Stimulated activated CD8-positive, alpha-beta memory T cell treated with anti-CD3 and anti-CD28 coated beads, Interleukin-12 subunit alpha, Interleukin-12 subunit beta, amount 100 ng/mL, for 4 hours (primary cell): ENCODE results near the gene BEST2.

Experiments used
- DNase-seq: peaks from one replicate; pipeline ENCODE4 v3.0.0-alpha.2; 2020; ENCODE audit warnings: low read depth

BEST2 gene

DNA sequence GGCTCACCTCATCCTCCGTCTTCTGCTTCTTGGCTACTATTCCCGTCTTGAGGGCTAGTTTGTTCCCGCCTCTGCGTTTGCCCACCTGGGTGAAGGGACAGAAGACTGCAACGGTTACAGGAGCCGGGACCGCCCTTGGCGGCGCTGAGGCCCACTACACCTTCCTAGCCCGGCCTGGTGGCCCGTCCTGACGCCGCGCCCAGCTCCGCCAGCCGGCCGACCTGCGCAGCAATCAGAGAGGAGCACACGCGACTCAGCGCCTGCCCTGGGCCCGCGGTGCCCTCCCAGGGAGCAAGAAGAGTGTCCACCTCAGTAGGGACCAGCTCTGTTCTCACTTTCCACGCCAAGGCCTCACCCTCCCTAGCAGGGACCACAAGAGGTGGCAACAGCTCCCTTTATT, 20.3 kb upstream of the BEST2 start:
- DNase-seq: no peak

DNA sequence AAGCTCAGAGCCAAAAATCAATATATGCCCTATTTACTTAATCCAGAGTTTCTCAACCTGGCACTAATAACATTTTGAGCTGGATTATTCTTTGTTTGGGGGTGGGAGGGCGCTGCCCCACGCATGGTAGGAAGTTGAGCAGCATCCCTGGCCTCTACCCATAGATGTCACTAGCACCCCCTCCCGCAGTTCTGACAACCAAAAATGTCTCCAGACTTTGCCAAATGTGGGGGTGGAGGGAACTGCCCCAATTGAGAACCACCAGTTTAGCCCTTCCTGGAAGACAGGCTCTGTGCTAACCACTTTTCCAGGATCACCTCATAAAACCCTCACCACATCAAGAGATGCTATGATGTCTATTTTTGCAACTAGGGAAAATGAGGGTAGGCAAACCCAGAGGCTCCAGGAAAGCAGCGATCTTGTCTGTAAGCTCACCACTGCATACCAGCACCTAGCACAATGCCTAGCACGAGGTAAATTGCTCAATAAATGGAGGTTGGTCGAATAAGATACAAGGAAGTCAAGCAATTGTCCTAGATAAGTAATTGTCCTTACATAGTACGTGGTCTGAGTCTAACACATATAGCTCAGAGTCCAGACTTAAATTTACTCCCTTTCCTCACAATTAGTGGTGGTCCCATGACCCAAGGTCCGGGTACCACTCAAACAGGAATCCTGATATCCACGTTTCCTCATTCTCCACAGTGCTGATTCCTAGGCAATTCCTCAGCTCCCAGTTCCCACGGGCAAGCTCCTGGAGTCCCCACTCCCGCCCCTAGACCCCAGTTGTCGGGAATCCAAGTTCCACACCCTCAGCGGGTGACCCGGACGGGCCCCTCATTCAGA, 18.0 kb upstream of the BEST2 start:
- no peak for DNase-seq

- peak; percentile 59 for DNase-seq
Measured at GRCh38 chr19:12736995-12737834, 14.4 kb upstream of the BEST2 start, which contains the start of gene GET3. Gene GET3 (plus strand): TSS chr19:12737497. CDS start chr19:12737506, 9 bp downstream.

GRCh38 chr19:12737835-12738351, 13.7 kb upstream of the BEST2 start:
- DNase-seq: no peak

GRCh38 chr19:12745166-12745897, 6.3 kb upstream of the BEST2 start:
- DNase-seq: no peak

GRCh38 chr19:12748489-12748888, 3.1 kb upstream of the BEST2 start:
- no peak for DNase-seq

DNA sequence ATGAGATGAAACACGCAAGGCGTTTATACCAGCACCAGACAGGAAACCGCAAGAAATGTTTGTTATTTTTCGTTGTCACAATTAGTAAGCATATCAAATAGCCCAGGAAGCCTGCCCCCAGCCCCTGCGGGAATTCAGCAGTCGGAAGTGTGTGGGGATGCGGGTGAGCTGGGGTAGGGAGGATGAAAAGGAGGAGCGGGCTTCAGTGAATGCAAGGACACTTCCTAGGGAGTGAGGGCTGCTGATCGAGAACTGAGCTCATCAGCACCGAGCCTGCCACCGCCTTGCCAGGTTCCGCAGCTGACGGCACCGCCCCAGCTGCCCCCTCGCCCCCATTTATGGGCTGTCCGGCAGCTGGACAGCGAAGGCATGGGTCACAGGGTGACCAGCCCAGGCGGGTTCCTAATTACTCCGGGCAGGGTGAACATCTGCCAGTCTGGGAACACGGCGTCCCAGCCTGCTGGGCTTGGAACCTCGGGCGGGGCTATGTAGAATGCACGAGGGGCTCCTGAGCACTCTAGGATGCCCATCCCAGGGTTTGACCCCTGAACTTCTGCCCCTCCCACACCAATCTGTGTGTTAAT, 1.6 kb upstream of the BEST2 start:
- no peak for DNase-seq

GRCh38 chr19:12750851-12751250, 740 bp upstream of the BEST2 start:
- DNase-seq: no peak

DNA sequence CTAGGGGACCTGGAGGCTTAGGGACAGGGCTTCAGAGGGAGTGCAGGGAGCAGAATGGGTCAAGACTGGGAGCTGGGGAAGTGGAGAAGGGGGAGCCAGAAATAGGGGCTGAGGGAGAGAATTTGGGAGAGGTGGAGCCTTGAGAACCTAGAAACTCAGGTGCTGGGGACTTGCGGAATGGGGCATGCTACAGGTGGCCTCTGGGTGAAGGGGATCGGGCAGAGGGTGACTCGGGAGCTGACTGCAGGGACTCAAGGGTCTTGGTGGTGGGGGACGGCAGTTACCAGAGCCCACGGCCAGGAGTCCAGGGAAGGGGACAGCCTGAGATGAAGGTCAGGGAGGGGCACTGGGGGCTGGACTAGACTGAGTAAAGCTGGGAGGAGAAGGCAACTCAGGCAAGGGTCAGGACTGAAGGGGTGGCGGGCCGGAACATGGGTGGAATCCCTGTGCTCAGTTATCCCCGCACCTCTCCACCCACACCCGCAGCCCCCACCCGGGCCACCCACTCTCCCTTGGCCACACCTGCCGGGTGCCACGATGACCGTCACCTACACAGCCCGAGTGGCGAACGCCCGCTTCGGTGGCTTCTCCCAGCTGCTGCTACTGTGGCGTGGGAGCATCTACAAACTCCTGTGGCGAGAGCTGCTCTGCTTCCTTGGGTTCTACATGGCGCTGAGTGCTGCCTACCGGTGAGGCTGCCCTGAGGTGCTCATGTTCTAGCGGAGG, 628 bp downstream of the BEST2 start:
- no peak for DNase-seq

DNA sequence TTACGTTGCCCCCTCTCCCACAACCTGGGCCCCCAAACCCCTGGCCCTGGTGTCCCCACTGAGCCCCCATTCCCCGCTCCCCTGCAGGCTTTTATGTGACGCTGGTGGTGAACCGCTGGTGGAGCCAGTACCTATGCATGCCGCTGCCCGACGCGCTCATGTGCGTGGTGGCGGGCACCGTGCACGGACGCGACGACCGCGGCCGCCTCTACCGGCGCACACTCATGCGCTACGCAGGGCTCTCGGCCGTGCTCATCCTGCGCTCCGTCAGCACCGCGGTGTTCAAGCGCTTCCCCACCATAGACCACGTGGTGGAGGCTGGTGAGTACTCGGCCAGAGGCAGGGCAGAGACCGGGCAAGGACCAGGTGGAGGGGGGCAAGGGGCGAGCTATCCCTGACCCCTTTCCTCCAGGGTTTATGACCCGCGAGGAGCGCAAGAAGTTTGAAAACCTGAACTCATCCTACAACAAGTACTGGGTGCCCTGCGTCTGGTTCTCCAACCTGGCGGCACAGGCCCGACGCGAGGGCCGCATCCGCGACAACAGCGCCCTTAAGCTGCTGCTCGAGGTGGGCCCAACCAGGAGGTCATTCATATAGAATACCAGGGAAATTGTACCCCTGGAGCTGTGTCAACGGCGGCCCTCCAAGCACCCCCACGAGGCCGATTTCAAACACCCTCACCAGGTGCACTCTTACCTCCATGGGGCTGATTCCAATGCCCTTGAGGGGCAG, 3.0 kb downstream of the BEST2 start:
- DNase-seq: no peak

DNA sequence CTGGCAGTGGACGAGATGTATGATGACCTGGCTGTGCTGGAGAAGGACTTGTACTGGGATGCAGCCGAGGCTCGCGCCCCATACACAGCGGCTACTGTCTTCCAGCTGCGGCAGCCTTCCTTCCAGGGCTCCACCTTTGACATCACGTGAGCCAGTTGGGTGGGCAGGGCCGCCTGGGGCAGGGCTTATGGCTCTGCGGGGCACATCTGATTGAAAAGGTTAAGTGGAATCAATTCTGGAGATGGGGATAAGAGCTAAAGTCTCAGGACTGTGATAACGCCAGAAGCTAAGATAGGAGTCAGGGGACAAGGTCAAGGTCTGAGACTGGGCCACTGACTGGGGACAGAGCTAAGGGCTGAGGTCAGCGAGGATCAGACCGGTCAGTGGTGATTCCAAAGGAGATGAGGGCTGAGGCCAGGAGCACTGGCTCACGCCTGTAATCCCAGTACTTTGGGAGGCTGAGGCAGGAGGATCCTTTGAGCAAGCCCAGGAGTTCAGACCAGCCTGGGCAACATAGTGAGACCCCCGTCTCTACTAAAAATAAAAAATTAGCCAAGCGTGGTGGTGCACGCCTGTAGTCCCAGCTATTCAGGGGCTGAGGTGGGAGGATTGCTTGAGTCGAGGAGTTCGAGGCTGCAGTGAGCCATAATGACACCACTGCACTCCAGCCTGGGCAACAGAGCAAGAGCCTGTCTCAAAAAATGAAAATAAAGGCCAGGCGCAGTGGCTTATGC, 4.7 kb downstream of the BEST2 start:
- DNase-seq: no peak

- peak; percentile 30 for DNase-seq
Measured at GRCh38 chr19:12757544-12758274, 6.1 kb downstream of the BEST2 start.

DNA sequence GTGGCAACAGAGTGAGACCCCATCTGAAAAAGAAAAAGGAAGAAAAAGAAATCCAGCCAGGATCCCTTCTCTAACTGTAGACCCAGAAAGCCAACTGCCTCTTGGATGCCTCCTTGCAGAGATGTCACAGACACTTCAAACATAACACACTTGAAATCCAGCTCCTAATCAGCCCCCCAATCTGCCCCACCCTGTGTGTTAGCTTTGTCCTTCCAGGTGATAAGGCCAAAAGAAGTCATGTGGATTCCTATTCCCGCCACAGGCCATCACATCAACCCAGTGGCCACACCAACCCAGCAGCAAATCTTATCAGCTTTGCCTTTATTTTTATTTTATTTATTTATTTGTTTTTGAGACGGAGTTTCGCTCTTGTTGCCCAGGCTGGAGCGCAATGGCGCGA, 8.1 kb downstream of the BEST2 start:
- DNase-seq: no peak

DNA sequence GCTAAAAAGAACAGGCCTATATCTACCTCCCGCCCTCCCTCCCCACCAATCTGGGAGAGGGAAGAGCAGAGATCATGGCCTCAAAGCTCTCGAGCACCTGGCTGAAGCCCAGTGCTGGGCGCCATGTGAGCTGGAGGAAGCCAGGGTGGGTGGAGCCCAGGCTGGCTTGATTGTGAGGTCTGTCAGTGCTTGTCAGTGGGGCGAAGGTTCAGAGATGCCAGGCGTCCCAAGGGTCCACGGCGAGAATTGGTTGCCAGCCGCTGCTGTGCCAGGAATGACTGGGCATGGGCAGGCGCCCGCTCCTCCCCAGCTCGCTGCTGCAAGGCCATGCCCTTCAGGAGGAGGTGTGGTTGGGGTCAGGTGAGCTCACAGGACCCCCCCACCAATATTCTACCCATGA, 11.5 kb downstream of the BEST2 start:
- DNase-seq: no peak

DNA sequence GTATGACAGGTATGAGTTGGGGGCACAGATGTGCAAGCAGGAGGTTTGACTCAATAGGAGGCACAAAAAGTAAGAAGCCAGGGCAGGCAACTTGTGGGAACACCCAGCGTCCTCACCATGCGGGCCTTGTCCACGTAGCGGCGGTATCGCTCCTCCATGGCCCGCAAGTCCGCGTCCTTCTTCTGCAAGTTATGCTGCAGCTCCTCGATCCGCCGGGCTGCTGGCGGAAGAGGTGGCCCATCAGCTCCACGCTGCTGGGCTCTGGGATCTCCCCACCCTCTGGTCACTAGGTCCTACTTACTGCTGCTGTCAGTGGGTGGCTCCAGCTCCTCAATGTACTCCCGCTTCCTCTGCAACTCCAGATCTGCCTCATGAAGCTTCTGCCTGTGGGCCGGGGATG, 13.1 kb downstream of the BEST2 start:
- no peak for DNase-seq

- DNase-seq: peak; percentile 66
Measured at GRCh38 chr19:12766051-12766521, 14.5 kb downstream of the BEST2 start.

DNA sequence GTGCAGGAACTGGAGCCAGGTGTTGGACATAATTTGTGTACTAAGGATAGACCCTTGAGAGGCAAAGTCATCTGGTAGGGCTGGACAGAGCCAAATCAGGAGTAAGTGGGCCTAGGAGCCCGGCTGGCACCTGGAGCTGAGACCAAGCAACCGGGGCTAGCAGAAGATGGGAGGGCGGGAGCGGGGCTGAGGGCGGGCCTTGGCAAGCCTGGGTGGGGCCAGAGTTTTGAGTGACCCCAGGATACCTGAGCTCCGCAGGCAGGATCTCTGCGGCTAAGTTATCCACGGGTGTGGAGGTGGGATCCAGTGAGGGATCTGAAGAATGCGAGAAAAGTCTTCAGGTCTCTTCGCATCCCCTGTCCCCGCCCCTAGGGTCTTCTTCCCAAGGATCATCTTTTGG, 15.6 kb downstream of the BEST2 start:
- no peak for DNase-seq

DNA sequence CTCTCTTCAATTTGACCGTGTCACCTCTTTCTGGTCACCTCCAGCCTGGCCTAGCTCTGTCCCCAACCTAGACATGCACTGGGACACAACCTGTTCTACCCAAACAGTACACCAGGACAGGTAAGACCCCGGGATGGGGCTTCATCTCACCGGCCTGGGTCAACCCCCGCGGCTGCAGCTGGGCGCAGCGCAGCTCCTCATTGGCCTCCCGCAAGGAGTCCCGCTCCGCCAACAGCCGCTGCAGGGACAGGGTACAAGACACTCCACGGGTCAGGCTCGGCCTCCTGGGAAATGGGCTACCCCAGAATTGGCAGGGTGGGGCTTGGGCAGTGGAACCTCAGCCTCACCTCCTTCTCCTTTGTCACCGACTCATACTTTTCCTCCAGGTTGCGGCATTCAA, 16.1 kb downstream of the BEST2 start:
- DNase-seq: no peak

DNA sequence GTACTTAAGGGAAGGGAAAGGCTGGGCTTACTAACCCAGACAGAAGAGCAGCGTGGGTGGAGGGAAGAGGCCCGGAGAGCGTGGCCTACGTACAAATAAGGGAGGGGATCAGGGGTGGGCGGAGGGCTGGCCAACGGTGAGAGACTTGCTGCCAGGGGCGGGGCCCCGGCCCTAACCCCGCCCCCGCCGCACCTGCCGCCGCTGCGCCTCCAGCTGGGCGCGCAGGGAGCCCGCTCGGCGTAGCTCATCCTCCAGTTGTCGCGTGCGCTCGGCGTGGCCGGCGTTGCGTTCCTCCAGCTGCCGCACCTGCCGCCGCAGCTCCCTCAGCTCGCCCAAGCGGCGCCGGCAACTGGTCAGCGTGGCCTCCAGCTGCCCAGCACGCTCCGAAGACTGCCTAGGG, 18.1 kb downstream of the BEST2 start:
- peak; percentile 29 for DNase-seq
